ENCODE data around the gene FOXL3. TPM values are rescaled to one million over a fixed set of nuclear protein-coding genes. Genes with fewer than 3 reads are reported as not detected.

FOXL3 gene
- total RNA-seq, 4 donors from 2014 or later: not detected

DNA sequence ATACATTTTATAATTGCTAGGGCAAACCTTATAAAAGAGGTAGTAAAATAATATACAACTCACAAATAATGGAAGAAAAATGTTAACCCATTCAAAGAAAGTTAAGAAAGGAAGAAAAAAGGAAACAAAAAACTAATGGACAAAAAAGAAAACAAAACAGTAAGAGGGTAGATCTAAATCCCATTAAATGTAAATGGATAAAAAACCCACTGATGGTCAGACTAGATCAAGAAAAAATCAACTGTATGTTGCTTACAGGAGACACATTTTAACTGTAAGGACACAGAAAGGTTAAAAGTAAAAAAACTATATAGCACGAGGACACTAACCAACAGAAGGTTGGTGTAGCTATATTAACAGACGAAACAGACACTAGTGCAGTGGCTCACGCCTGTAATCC is 18.0 kb downstream of the FOXL3 start:
- intact Hi-C loops (cut with DNase I; ENCODE audit: low total_unique reads): no loop called here
- Histone ChIP-seq H3K4me3 (no peak overlapping the region), H3K4me1 (no peaks in the 10 kb centered on the region), H3K36me3 (no peaks in the 10 kb centered on the region), H3K9me3 (no peaks in the 10 kb centered on the region), H3K27me3 (no peaks in the 10 kb centered on the region), H3K27ac (no peak overlapping the region)
- no peak for DNase-seq
- TF ChIP-seq POLR2A (IDR thresholded peaks at IDR 0.05): no peak
- TF ChIP-seq, protein P1, sequence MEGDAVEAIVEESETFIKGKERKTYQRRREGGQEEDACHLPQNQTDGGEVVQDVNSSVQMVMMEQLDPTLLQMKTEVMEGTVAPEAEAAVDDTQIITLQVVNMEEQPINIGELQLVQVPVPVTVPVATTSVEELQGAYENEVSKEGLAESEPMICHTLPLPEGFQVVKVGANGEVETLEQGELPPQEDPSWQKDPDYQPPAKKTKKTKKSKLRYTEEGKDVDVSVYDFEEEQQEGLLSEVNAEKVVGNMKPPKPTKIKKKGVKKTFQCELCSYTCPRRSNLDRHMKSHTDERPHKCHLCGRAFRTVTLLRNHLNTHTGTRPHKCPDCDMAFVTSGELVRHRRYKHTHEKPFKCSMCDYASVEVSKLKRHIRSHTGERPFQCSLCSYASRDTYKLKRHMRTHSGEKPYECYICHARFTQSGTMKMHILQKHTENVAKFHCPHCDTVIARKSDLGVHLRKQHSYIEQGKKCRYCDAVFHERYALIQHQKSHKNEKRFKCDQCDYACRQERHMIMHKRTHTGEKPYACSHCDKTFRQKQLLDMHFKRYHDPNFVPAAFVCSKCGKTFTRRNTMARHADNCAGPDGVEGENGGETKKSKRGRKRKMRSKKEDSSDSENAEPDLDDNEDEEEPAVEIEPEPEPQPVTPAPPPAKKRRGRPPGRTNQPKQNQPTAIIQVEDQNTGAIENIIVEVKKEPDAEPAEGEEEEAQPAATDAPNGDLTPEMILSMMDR (IDR thresholded peaks at IDR 0.05): no peak

DNA sequence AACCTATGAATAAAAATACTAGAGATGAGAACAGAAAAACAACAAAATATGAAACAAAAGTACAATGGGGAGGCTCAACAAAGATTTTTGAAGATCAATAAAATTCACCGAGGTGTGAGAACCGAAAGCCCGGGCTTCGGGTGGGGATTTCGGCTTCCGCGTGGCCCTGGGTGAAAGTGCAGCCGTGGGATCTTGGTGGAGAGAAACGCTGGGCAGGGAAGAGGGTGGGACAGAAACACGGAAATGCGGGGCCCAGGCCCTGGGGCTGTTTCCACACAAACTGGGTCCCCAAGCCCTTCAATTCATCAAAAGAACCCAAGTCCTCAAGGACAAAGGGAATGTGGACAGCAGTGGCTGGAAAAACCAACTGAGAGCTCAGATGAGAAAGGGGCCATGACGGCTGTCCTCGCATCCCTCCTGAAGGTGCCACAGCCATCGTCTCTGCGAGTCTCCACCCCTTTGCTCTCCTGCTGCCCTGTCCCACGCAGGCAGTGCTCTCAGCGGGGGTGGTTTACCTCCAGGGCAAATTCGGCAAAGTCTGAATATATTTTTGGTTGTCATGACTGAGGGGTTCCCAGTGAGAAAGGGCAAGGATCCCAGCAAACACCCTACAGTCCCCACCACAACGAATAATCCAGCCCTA is 19.7 kb downstream of the FOXL3 start:
- H3K27ac ChIP-seq: no peak overlapping the region
- H3K4me1 ChIP-seq: no peaks in the 10 kb centered on the region
- H3K9me3 ChIP-seq: no peaks in the 10 kb centered on the region
- no peak overlapping the region for H3K4me3 ChIP-seq
- DNase-seq: no peak
- intact Hi-C loops (cut with DNase I; ENCODE audit: low total_unique reads): no loop called here
- no peaks in the 10 kb centered on the region for H3K27me3 ChIP-seq
- no peaks in the 10 kb centered on the region for H3K36me3 ChIP-seq
- TF ChIP-seq, protein P1 (IDR thresholded peaks at IDR 0.05): no peak
- no peak for TF ChIP-seq POLR2A (IDR thresholded peaks at IDR 0.05)

DNA sequence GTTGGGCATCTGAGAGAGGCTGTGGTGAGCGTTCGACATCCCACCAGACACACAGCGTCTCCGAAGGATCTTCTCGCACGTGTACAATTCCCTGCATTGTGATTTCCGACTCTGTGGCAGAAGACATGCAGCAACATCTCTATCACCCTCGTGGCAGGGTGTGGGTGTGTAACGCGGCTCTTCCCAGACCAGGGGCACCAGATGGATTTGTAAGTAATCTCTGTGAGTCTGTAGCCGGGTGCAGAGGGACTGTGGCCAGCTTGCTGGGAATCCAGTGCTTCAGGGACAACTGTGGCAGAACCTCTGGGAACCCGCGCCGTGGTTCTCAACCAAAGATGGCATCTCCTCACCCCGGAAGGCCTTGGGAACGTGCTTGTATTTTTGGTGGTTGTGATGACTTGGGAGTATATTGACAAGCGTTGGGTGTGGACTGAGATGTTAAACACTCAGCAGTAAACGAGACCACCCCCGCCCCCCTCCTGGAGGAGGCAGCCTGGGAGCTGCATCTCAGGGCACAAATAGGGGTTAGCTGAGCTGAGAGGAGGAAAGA is 21.2 kb downstream of the FOXL3 start:
- H3K9me3 ChIP-seq: no peaks in the 10 kb centered on the region
- no peaks in the 10 kb centered on the region for H3K4me1 ChIP-seq
- intact Hi-C loops (cut with DNase I; ENCODE audit: low total_unique reads): no loop called here
- H3K27ac ChIP-seq: no peak overlapping the region
- no peaks in the 10 kb centered on the region for H3K27me3 ChIP-seq
- TF ChIP-seq, protein P1 (IDR thresholded peaks at IDR 0.05): no peak
- no peak for TF ChIP-seq POLR2A (IDR thresholded peaks at IDR 0.05)
- DNase-seq: no peak
- H3K36me3 ChIP-seq: no peaks in the 10 kb centered on the region
- no peak overlapping the region for H3K4me3 ChIP-seq

DNA sequence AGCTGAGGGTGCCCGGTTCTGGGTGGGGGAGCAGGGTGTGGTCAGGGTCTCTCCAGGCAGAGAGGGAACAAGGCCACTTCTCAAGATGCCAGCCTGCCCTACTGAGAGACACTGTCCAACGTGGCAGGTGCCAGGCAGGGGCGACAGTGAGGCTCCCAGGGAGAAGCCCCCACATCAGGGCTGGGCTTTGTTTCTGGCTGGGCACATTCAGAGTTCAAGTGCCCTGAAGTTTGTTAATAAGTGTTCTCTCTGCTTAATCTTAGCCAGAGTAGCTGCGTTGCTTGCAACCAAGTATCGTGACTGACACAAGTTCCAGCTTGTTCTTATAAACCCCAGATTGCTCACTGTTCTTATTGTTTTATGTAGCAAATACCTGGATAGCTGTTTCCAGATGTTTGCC is 21.8 kb downstream of the FOXL3 start:
- H3K9me3 ChIP-seq: no peaks in the 10 kb centered on the region
- no peak overlapping the region for H3K4me3 ChIP-seq
- no peaks in the 10 kb centered on the region for H3K4me1 ChIP-seq
- TF ChIP-seq, protein P1 (IDR thresholded peaks at IDR 0.05): no peak
- no peak for TF ChIP-seq POLR2A (IDR thresholded peaks at IDR 0.05)
- intact Hi-C loops (cut with DNase I; ENCODE audit: low total_unique reads): no loop called here
- H3K27me3 ChIP-seq: no peaks in the 10 kb centered on the region
- H3K36me3 ChIP-seq: no peaks in the 10 kb centered on the region
- no peak overlapping the region for H3K27ac ChIP-seq
- no peak for DNase-seq

DNA sequence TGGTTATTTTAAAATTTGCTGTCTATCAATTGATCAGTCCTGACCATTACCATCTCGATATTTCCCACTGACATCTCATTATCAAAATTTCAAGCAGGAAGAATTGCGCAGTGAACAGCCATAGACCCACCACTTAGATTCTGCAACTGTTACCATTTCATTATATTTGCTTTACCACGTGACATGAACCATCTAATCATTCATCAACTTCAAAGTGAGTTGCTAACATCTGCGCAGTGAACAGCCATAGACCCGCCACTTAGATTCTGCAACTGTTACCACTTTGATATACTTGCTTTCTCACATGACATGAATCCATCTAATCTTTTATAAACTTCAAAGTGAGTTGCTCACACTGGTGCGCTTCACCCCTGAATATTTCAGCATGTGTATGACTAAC is 22.5 kb downstream of the FOXL3 start:
- Histone ChIP-seq H3K36me3 (no peaks in the 10 kb centered on the region), H3K27ac (no peak overlapping the region), H3K4me3 (no peak overlapping the region), H3K27me3 (no peaks in the 10 kb centered on the region), H3K9me3 (no peaks in the 10 kb centered on the region), H3K4me1 (no peaks in the 10 kb centered on the region)
- intact Hi-C loops (cut with DNase I; ENCODE audit: low total_unique reads): no loop called here
- no peak for DNase-seq
- TF ChIP-seq, protein P1 (IDR thresholded peaks at IDR 0.05): no peak
- no peak for TF ChIP-seq POLR2A (IDR thresholded peaks at IDR 0.05)

All from uterus (tissue), 4 donors.